HEK293 (cell line): ENCODE data around the gene CECR2.

Experiments
- CTCF ChIA-PET: fragments of 350-600 bp; formaldehyde crosslinking; extraction: SDS; loops from one replicate; lab custom pipeline; 2021; ENCODE audit warnings: antibody characterized with exemption; lab: Yijun Ruan, JAX
- POLR2A ChIA-PET: fragments of 300-600 bp; formaldehyde crosslinking; extraction: SDS; loops from one replicate; lab custom pipeline; 2020; ENCODE audit warnings: antibody characterized with exemption, inconsistent platforms; lab: Yijun Ruan, JAX
- H3K27ac ChIP-seq: fragments of 200-500 bp; sonication (Bioruptor generic); 2 replicates; pipeline ENCODE4 v1.5.1; 2014; ENCODE audit warnings: low read depth, low read length, control low read depth, inconsistent platforms; ENCODE audit errors: extremely low read depth
- H3K36me3 ChIP-seq, 2 experiments: fragments of 200-500 bp in 1 of 2; sonication (Bioruptor generic) in 1 of 2; 1 replicate in 1 of 2; 2 replicates in 1 of 2; pipeline ENCODE4 v1.5.1; 2014 to 2017; ENCODE audit warnings: inconsistent platforms in 2 of 2, low read length in 2 of 2; ENCODE audit not compliant: control insufficient read depth in 2 of 2, insufficient read depth in 1 of 2
- H3K4me1 ChIP-seq: fragments of 200-500 bp; sonication (Bioruptor generic); 2 replicates; pipeline ENCODE4 v1.5.1; 2014; ENCODE audit warnings: mild to moderate bottlenecking, low read length, inconsistent platforms; ENCODE audit not compliant: control insufficient read depth, insufficient read depth
- H3K4me3 ChIP-seq: 2 replicates; pipeline ENCODE4 v1.5.1; 2011; ENCODE audit warnings: low read depth, mild to moderate bottlenecking, control low read depth, low read length, moderate library complexity
- H3K9me3 ChIP-seq: fragments of 200-500 bp; sonication (Bioruptor generic); 2 replicates; pipeline ENCODE4 v1.5.1; 2014; ENCODE audit warnings: low read depth, low read length, inconsistent platforms; ENCODE audit not compliant: control insufficient read depth, insufficient read depth
- ELK4 ChIP-seq: IDR thresholded peaks from 2 replicates; pipeline ENCODE4 v1.6.1; 2011; ENCODE audit warnings: mild to moderate bottlenecking, low read depth, low read length, borderline replicate concordance
- GLI4 ChIP-seq: fragments of 450-650 bp; formaldehyde crosslinking; IDR thresholded peaks from 2 replicates; pipeline ENCODE4 v1.5.1; 2016; ENCODE audit warnings: missing biosample characterization, missing genetic modification characterization
- HOXA7 ChIP-seq: sonication (generic); formaldehyde crosslinking; IDR thresholded peaks from 2 replicates; pipeline ENCODE4 v1.8.1; 2022; ENCODE audit warnings: missing genetic modification reagents, borderline replicate concordance
- INSM2 ChIP-seq: fragments of 450-650 bp; formaldehyde crosslinking; IDR thresholded peaks from 2 replicates; pipeline ENCODE4 v1.5.1; 2016; ENCODE audit warnings: missing biosample characterization, missing genetic modification characterization
- MEIS1 ChIP-seq: sonication (generic); formaldehyde crosslinking; IDR thresholded peaks from 2 replicates; pipeline ENCODE4 v1.8.1; 2022; ENCODE audit warnings: missing genetic modification reagents, mild to moderate bottlenecking, borderline replicate concordance
- PRDM10 ChIP-seq: fragments of 450-650 bp; formaldehyde crosslinking; IDR thresholded peaks from 2 replicates; pipeline ENCODE4 v1.5.1; 2016; ENCODE audit warnings: missing biosample characterization, missing genetic modification characterization
- RBAK ChIP-seq: fragments of 450-650 bp; formaldehyde crosslinking; IDR thresholded peaks from 2 replicates; pipeline ENCODE4 v1.5.1; 2016; ENCODE audit warnings: missing biosample characterization, missing genetic modification characterization
- REPIN1 ChIP-seq: fragments of 450-650 bp; formaldehyde crosslinking; IDR thresholded peaks from 2 replicates; pipeline ENCODE4 v1.5.1; 2017; ENCODE audit warnings: missing biosample characterization, missing genetic modification characterization, low read depth
- SETDB1 ChIP-seq: IDR thresholded peaks from one replicate; pipeline ENCODE4 v1.6.1; 2017; ENCODE audit warnings: mild to moderate bottlenecking, low read length, moderate library complexity, mixed read lengths; ENCODE audit not compliant: insufficient read length
- ZFP69B ChIP-seq: fragments of 450-650 bp; formaldehyde crosslinking; IDR thresholded peaks from 2 replicates; pipeline ENCODE4 v1.5.1; 2016; ENCODE audit warnings: missing biosample characterization, missing genetic modification characterization
- ZNF174 ChIP-seq: fragments of 450-650 bp; formaldehyde crosslinking; IDR thresholded peaks from 2 replicates; pipeline ENCODE4 v1.5.0; 2017; ENCODE audit warnings: missing biosample characterization, mild to moderate bottlenecking, missing genetic modification characterization
- ZNF23 ChIP-seq: fragments of 450-650 bp; formaldehyde crosslinking; IDR thresholded peaks from 2 replicates; pipeline ENCODE4 v1.5.1; 2016; ENCODE audit warnings: missing biosample characterization, missing genetic modification characterization, borderline replicate concordance
- ZNF292 ChIP-seq: fragments of 450-650 bp; formaldehyde crosslinking; IDR thresholded peaks from 2 replicates; pipeline ENCODE4 v1.5.1; 2016; ENCODE audit warnings: low read depth, missing biosample characterization, missing genetic modification characterization, borderline replicate concordance
- ZNF366 ChIP-seq: fragments of 450-650 bp; formaldehyde crosslinking; conservative IDR thresholded peaks from 2 replicates; pipeline ENCODE4 v1.5.1; 2016; ENCODE audit warnings: missing biosample characterization, missing genetic modification characterization
- ZNF37A ChIP-seq: fragments of 450-650 bp; IDR thresholded peaks from 2 replicates; pipeline ENCODE4 v1.5.1; 2018; ENCODE audit warnings: missing biosample characterization, missing genetic modification characterization
- ZNF449 ChIP-seq: fragments of 450-650 bp; formaldehyde crosslinking; IDR thresholded peaks from 2 replicates; pipeline ENCODE4 v1.5.1; 2017; ENCODE audit warnings: missing biosample characterization, mild to moderate bottlenecking, missing genetic modification characterization, moderate library complexity
- ZNF473 ChIP-seq: fragments of 450-650 bp; formaldehyde crosslinking; IDR thresholded peaks from 2 replicates; pipeline ENCODE4 v1.5.1; 2017; ENCODE audit warnings: missing biosample characterization, missing genetic modification characterization
- ZNF585B ChIP-seq: fragments of 450-650 bp; formaldehyde crosslinking; IDR thresholded peaks from 2 replicates; pipeline ENCODE4 v1.5.1; 2016; ENCODE audit warnings: missing biosample characterization, missing genetic modification characterization
- ZNF600 ChIP-seq: fragments of 450-650 bp; formaldehyde crosslinking; IDR thresholded peaks from 2 replicates; pipeline ENCODE4 v1.5.1; 2016; ENCODE audit warnings: missing biosample characterization, missing genetic modification characterization
- ZNF629 ChIP-seq: fragments of 450-650 bp; formaldehyde crosslinking; IDR thresholded peaks from 2 replicates; pipeline ENCODE4 v1.5.1; 2017; ENCODE audit warnings: missing biosample characterization, missing genetic modification characterization
- ZNF692 ChIP-seq: fragments of 450-650 bp; formaldehyde crosslinking; IDR thresholded peaks from 2 replicates; pipeline ENCODE4 v1.5.1; 2016; ENCODE audit warnings: missing biosample characterization, missing genetic modification characterization
- ZNF76 ChIP-seq: fragments of 450-650 bp; formaldehyde crosslinking; IDR thresholded peaks from 2 replicates; pipeline ENCODE4; 2016; ENCODE audit warnings: low read depth, missing biosample characterization, missing genetic modification characterization, borderline replicate concordance
- ZNF768 ChIP-seq: fragments of 450-650 bp; formaldehyde crosslinking; IDR thresholded peaks from 2 replicates; pipeline ENCODE4 v1.5.1; 2018; ENCODE audit warnings: missing biosample characterization, mild to moderate bottlenecking, missing genetic modification characterization
- ZSCAN16 ChIP-seq: fragments of 450-650 bp; formaldehyde crosslinking; IDR thresholded peaks from 2 replicates; pipeline ENCODE4 v1.5.1; 2016; ENCODE audit warnings: missing biosample characterization, missing genetic modification characterization
- ZSCAN23 ChIP-seq: fragments of 450-650 bp; formaldehyde crosslinking; IDR thresholded peaks from 2 replicates; pipeline ENCODE4 v1.5.1; 2016; ENCODE audit warnings: missing biosample characterization, missing genetic modification characterization
- TF ChIP-seq, protein P1 (sequence below): fragments of 450-650 bp; formaldehyde crosslinking; IDR thresholded peaks from 2 replicates; pipeline ENCODE4 v1.5.1; 2016; ENCODE audit warnings: missing biosample characterization, missing genetic modification characterization

CECR2 gene

DNA sequence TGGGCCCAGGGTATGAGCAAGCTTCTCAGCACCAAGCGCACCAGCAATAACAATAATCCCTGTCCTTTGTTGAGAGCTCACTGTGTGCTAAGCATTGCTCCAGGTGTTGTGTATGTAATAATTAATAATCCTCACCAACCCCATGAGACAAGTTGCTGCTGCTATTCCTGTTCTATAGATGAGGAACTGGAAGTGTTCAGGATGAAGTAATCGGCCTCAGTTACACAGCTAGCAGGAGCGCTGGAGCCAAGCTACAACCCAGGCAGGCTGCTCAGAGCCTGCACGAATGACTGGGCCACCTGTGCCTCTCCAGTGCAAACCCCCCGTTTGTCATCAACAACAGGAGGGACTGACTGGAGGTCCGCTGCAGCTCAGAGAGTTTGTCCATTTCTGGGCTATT lies 35.2 kb upstream of the CECR2 start:
- ChIA-PET POLR2A (no interaction called here), CTCF (interaction anchor here (0.8 to 1.3 kb wide), 3 partner anchors 24 to 167 kb away, joined by 3 to 4 read pairs (median 3); no protein-coding TSS in a partner anchor)
- Histone ChIP-seq H3K36me3 (no peaks in the 10 kb centered on the region), H3K27ac (no peak overlapping the region), H3K4me1 (no peaks in the 10 kb centered on the region), H3K4me3 (no peak overlapping the region), H3K9me3 (no peaks in the 10 kb centered on the region)
- TF ChIP-seq ZNF585B (tag by site-specific recombination) (no peak), ZSCAN23 (tag by site-specific recombination) (no peak), ZSCAN16 (tag by site-specific recombination) (no peak), ZNF473 (tag by site-specific recombination) (no peak), ZNF76 (no peak), ZNF37A (tag by site-specific recombination) (no peak), ELK4 (no peak), ZFP69B (tag by site-specific recombination) (no peak)

- H3K9me3 ChIP-seq, result no peaks in the 10 kb centered on the region
- ChIA-PET POLR2A (no interaction called here), CTCF (interaction anchor here (1.1 to 1.3 kb wide), 2 partner anchors 23 to 121 kb away, joined by 3 to 4 read pairs; no protein-coding TSS in a partner anchor)
- no peaks in the 10 kb centered on the region for H3K36me3 ChIP-seq
- no peak overlapping the region for H3K4me3 ChIP-seq
- no peak overlapping the region for H3K27ac ChIP-seq
- no peaks in the 10 kb centered on the region for H3K4me1 ChIP-seq
- TF ChIP-seq ZNF174 (no peak), REPIN1 (tag by site-specific recombination) (no peak), ZNF692 (tag by site-specific recombination) (no peak), ZNF629 (tag by site-specific recombination) (no peak), SETDB1 (no peak), ZNF768 (tag by site-specific recombination) (no peak), PRDM10 (no peak), HOXA7 (CRISPR knock-in tag) (no peak), INSM2 (tag by site-specific recombination) (no peak), ZNF600 (tag by site-specific recombination) (no peak), ZNF292 (no peak), GLI4 (tag by site-specific recombination) (no peak), MEIS1 (CRISPR knock-in tag) (no peak), ZNF366 (no peak), ZNF449 (no peak), RBAK (tag by site-specific recombination) (no peak), ZNF23 (tag by site-specific recombination) (no peak)
- TF ChIP-seq, protein P1, sequence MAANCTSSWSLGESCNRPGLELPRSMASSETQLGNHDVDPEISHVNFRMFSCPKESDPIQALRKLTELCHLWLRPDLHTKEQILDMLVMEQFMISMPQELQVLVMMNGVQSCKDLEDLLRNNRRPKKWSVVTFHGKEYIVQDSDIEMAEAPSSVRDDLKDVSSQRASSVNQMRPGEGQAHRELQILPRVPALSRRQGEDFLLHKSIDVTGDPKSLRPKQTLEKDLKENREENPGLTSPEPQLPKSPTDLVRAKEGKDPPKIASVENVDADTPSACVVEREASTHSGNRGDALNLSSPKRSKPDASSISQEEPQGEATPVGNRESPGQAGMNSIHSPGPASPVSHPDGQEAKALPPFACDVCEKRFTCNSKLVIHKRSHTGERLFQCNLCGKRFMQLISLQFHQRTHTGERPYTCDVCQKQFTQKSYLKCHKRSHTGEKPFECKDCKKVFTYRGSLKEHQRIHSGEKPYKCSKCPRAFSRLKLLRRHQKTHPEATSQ (tag by site-specific recombination), result no peak
These were observed 34.3 kb upstream of the CECR2 start for GRCh38 chr22:17334983-17335382.
